Measurements from ENCODE around the gene ANKMY1. TPM values are rescaled to one million over a fixed set of nuclear protein-coding genes. Genes with fewer than 3 reads are reported as not detected.

Gene ANKMY1
- total and polyA plus RNA-seq, 12 donors: 1.9 to 15.6 (median 5.3) TPM

DNA sequence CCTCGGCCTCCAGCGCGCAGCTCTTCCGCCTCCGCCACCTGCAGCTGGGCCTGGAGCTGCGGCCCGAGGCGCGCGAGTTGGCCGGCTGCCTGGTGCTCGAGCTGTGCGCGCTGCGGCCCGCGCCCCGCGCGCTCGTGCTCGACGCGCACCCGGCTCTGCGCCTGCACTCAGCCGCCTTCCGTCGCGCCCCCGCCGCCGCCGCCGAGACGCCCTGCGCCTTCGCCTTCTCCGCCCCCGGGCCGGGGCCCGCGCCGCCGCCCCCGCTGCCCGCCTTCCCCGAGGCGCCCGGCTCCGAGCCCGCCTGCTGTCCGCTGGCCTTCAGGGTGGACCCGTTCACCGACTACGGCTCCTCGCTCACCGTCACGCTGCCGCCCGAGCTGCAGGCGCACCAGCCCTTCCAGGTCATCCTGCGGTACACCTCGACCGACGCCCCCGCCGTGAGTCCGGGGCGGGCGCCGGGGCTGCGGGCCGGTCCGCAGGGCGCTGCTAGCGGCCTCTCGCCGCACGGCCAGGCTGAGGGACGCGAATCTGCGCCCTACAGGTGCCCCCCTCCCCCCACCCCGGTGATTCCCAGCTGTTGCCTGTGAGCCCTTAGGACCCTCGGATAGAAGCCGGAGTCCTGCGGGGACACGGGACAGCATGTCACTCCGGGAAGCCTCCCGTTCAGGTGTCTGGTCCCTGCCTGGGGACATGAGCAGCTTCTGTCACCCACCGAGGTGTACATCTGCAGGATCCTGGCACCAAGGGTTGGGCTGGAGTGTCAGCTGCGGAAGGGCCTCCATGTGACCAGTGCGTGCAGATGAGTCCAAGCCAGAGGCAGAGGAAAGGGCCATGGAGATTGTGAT lies 11.1 kb upstream of the ANKMY1 start:
- peaks cover 16 to 64% (median 51%) of the 10 kb centered on the region in 9 donors for H3K4me1 ChIP-seq
- TF ChIP-seq, protein P1, sequence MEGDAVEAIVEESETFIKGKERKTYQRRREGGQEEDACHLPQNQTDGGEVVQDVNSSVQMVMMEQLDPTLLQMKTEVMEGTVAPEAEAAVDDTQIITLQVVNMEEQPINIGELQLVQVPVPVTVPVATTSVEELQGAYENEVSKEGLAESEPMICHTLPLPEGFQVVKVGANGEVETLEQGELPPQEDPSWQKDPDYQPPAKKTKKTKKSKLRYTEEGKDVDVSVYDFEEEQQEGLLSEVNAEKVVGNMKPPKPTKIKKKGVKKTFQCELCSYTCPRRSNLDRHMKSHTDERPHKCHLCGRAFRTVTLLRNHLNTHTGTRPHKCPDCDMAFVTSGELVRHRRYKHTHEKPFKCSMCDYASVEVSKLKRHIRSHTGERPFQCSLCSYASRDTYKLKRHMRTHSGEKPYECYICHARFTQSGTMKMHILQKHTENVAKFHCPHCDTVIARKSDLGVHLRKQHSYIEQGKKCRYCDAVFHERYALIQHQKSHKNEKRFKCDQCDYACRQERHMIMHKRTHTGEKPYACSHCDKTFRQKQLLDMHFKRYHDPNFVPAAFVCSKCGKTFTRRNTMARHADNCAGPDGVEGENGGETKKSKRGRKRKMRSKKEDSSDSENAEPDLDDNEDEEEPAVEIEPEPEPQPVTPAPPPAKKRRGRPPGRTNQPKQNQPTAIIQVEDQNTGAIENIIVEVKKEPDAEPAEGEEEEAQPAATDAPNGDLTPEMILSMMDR (IDR thresholded peaks at IDR 0.05): no peak
- DNase-seq: peak; percentile 62 to 80
- intact Hi-C loops (cut with DNase I): loop anchor here in 2 of 10 donors (1.0 to 2.0 kb wide), 2 partner anchors 17 to 18 kb away; partner anchors contain the start of gene CAPN10 (in 2 of the 2)
- H3K27ac ChIP-seq: peak overlapping the region; percentile 70 to 94 (median 87)
- peak overlapping the region; percentile 72 to 92 (median 80) for H3K4me3 ChIP-seq
- H3K9me3 ChIP-seq: no peaks in the 10 kb centered on the region
- peaks cover 0 to 28% (median 1%) of the 10 kb centered on the region in 9 donors for H3K36me3 ChIP-seq
- H3K27me3 ChIP-seq: no peaks in the 10 kb centered on the region
- peak in 5 of 8 donors; percentile 9 to 44 (median 15) for ATAC-seq
- WGBS, 2 donors: 0 to 2% methylated on average over 62 to 91 of the region's 93 CpGs

GRCh38 chr2:240567872-240568677 lies 10.3 kb upstream of the ANKMY1 start, which contains the start of gene RNPEPL1:
Gene RNPEPL1, plus strand, starts transcription at chr2:240568484. Its CDS starts 103 bp downstream, at chr2:240568587.
- 0% methylated on average over 31 to 106 of the region's 106 CpGs for WGBS, 2 donors
- Histone ChIP-seq H3K4me1 (peaks cover 16 to 72% (median 51%) of the 10 kb centered on the region in 9 donors), H3K9me3 (no peaks in the 10 kb centered on the region), H3K4me3 (peak within 1 kb of the TSS; percentile 78 to 98 (median 86)), H3K27ac (peak within 1 kb of the TSS; percentile 92 to 100 (median 96)), H3K27me3 (no peaks in the 10 kb centered on the region), H3K36me3 (peaks cover 0 to 28% (median 0%) of the 10 kb centered on the region in 9 donors)
- TF ChIP-seq, protein P1 (IDR thresholded peaks at IDR 0.05): peak in 2 of 9 donors; percentile 8 to 18
- intact Hi-C loops (cut with DNase I): loop anchor here in 4 of 10 donors (1.0 to 2.0 kb wide), 2 partner anchors 18 to 19 kb away; partner anchors contain the start of gene CAPN10 (in 4 of the 4)
- peak; percentile 21 to 56 for DNase-seq
- peak in 5 of 8 donors; percentile 0 to 17 (median 11) for ATAC-seq

DNA sequence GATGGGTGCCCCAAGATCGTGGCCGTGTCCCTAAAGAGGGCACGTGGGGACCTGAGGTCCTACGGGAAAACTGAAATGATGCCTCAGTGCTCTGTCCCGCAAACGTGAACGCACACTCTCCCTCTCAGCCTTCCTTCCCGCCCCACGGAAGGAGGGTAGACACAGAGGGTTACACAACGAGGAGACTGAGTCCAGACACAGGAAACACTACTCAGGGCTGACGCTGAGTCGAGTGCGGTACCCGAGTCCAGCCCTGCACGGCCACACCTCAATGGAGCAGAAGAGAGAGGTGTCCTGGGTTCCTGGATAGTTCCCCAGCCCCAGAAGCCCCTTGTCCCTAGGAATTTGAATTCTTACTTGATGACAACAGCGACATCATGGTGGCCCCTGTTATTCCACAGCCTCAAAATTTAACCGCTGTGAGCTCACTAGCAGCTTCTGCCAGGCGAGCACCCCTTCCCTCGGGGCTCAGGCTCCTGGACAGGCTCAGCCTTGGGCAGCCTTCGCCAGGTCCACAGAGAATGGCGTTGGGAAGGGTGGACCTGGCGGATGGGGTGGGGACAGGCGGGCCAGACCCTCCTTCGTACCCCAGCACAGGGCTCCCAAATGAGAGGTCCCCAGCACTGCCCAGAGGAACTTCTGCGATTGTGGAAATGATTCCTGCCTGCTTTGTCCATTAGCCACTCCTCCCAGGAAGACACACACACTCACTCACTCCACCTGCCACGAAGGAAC lies 9.5 kb upstream of the ANKMY1 start:
- intact Hi-C loops (cut with DNase I): loop anchor here in 2 of 10 donors (2.0 kb wide), 1 partner anchor 19 kb away; the partner anchor contains the start of gene CAPN10 (in 2 of the 2)
- Histone ChIP-seq H3K4me1 (peaks cover 16 to 80% (median 55%) of the 10 kb centered on the region in 9 donors), H3K27me3 (no peaks in the 10 kb centered on the region), H3K27ac (peak overlapping the region; percentile 85 to 100 (median 96)), H3K36me3 (peaks cover 0 to 25% (median 0%) of the 10 kb centered on the region in 9 donors), H3K9me3 (no peaks in the 10 kb centered on the region), H3K4me3 (peak overlapping the region; percentile 65 to 98 (median 84))
- DNase-seq: peak; percentile 8 to 18
- TF ChIP-seq, protein P1 (IDR thresholded peaks at IDR 0.05): no peak
- peak in 2 of 8 donors; percentile 1 to 3 for ATAC-seq
- WGBS, 2 donors: 36 to 37% methylated on average over 26 of the region's 26 CpGs
